Gastroesophageal sphincter (tissue), 4 donors: ENCODE results near the gene KRTAP4-6. TPM values are rescaled to one million over a fixed set of nuclear protein-coding genes. Genes with fewer than 3 reads are reported as not detected.
"Not testable (repeated sequence)": the region's sequence is repeated elsewhere in the genome, so short reads cannot be mapped to it uniquely, and the experiment has no call there.

Experiments used
- ATAC-seq: fragments of 150-250 bp; one replicate; pipeline ENCODE4 v1.9.1; 2016; ENCODE audit warnings: mild to moderate bottlenecking, moderate library complexity
- H3K27ac ChIP-seq, 4 donors: fragments of 200-600 bp; sonication (generic) in 3 of 4; 1 replicate in 3 of 4; 2 replicates in 1 of 4; pipeline ENCODE4 v1.5.1; 2016 to 2019
- H3K27me3 ChIP-seq: fragments of 200-600 bp; sonication (generic); one replicate; pipeline ENCODE4 v1.5.1; 2019
- H3K36me3 ChIP-seq, 2 donors: fragments of 200-600 bp; sonication (generic); one replicate each; pipeline ENCODE4 v1.5.1; 2019; ENCODE audit warnings: control low read depth in 1 of 2
- H3K4me1 ChIP-seq, 3 donors: fragments of 200-600 bp; sonication (generic); 1 replicate in 2 of 3; 2 replicates in 1 of 3; pipeline ENCODE4 v1.5.1; 2016 to 2019; ENCODE audit warnings: control low read depth in 2 of 3
- H3K4me3 ChIP-seq, 2 donors: fragments of 200-600 bp; sonication (generic); one replicate each; pipeline ENCODE4 v1.5.1; 2019; ENCODE audit warnings: mild to moderate bottlenecking in 1 of 2, moderate library complexity in 1 of 2
- H3K9me3 ChIP-seq, 3 donors: fragments of 200-600 bp; sonication (generic); one replicate each; pipeline ENCODE4 v1.5.1; 2017 to 2019; ENCODE audit warnings: control low read depth in 2 of 3
- EP300 ChIP-seq: sonication (generic); formaldehyde crosslinking; IDR thresholded peaks from one replicate; pipeline ENCODE4 v1.6.1; 2017; ENCODE audit warnings: antibody characterized with exemption, mild to moderate bottlenecking
- POLR2A ChIP-seq, 2 donors: fragments of 450-650 bp; IDR thresholded peaks; one replicate each; pipeline ENCODE4 v1.6.1; 2017; ENCODE audit warnings: antibody characterized with exemption in 2 of 2, mild to moderate bottlenecking in 2 of 2, moderate library complexity in 1 of 2
- POLR2AphosphoS5 ChIP-seq: sonication (generic); formaldehyde crosslinking; IDR thresholded peaks from one replicate; pipeline ENCODE4 v1.6.1; 2017; ENCODE audit warnings: antibody characterized with exemption
- WGBS, 2 donors: methylation state at CpG; one replicate each; pipeline ENCODE4 v1.1.5; 2018; ENCODE audit warnings: low coverage in 1 of 2; 5-methylcytosine and 5-hydroxymethylcytosine counted together
- total RNA-seq, 4 donors: library from RNA; depleted of rRNA; stranded (reverse); fragments of >200 nt; gene quantifications; one replicate each; pipeline ENCODE4 v1.1.0, GENCODE V29; 2016
- TF ChIP-seq, protein P1 (sequence below), 4 experiments: fragments of 200-600 bp in 2 of 4; fragments of 450-650 bp in 2 of 4; sonication (generic) in 1 of 4; IDR thresholded peaks; one replicate each; pipeline ENCODE4 v1.5.1; 2017 to 2019; ENCODE audit warnings: antibody characterized with exemption in 4 of 4, mild to moderate bottlenecking in 2 of 4, moderate library complexity in 2 of 4

KRTAP4-6 gene
- total RNA-seq, 4 donors from 2014 or later, result not detected

DNA sequence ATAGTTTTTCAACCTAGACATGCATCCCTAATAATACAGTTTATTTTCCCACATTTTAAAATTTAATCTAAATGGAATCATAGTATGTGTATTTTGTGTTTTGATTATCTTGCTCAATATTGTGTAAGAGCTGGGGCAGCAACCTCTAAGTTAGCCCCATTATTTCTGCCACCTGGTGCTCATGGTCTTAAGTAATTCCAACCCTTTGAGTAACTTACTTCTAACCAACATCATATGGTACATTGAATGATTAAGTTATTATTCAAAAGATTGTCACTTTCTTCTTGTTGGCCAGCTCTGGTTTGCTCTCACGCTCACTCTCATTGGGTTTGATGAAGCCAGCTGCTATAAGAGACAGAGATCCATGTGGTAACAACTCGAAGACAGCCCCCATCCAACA, 31.5 kb upstream of the KRTAP4-6 start:
- 67 to 87% methylated on average over 1 to 2 of the region's 2 CpGs for WGBS, 2 donors
- no peak overlapping the region for H3K4me3 ChIP-seq
- peaks cover 14% of the 10 kb centered on the region for H3K27me3 ChIP-seq
- no peak for TF ChIP-seq POLR2A (IDR thresholded peaks at IDR 0.05)
- TF ChIP-seq, protein P1, sequence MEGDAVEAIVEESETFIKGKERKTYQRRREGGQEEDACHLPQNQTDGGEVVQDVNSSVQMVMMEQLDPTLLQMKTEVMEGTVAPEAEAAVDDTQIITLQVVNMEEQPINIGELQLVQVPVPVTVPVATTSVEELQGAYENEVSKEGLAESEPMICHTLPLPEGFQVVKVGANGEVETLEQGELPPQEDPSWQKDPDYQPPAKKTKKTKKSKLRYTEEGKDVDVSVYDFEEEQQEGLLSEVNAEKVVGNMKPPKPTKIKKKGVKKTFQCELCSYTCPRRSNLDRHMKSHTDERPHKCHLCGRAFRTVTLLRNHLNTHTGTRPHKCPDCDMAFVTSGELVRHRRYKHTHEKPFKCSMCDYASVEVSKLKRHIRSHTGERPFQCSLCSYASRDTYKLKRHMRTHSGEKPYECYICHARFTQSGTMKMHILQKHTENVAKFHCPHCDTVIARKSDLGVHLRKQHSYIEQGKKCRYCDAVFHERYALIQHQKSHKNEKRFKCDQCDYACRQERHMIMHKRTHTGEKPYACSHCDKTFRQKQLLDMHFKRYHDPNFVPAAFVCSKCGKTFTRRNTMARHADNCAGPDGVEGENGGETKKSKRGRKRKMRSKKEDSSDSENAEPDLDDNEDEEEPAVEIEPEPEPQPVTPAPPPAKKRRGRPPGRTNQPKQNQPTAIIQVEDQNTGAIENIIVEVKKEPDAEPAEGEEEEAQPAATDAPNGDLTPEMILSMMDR (IDR thresholded peaks at IDR 0.05), result no peak
- no peak for TF ChIP-seq POLR2AphosphoS5
- TF ChIP-seq EP300, result no peak
- no peak overlapping the region for H3K27ac ChIP-seq
- ATAC-seq, result no peak
- H3K4me1 ChIP-seq, result no peaks in the 10 kb centered on the region
- no peaks in the 10 kb centered on the region for H3K36me3 ChIP-seq
- H3K9me3 ChIP-seq, result no peaks in the 10 kb centered on the region

DNA sequence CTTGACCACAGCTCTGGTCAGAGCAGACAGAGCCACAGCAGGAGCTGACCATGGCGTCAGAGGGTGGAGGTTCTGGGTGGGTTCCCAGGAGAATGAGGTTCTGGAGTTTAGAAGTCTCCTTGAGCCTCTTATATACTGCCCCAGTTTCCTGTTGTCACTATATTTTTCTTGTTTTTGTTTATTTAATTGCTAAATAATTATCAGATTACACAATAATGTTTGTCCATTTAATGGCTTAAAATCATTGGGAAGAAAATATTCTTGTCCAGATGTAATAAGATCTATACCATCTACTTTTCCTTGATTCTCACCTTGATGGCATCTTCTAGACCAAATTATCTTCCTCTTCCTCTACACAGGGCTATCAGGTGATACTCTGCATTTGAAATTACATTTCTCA, 27.8 kb upstream of the KRTAP4-6 start, which contains the start of gene KRTAP4-3:
KRTAP4-3 (minus strand) TSS at position 101 of the 400 bp plus-strand sequence; CDS start at position 52, 49 bp downstream.
- H3K4me3 ChIP-seq, result no peak within 1 kb of the TSS
- peaks cover 3% of the 10 kb centered on the region for H3K27me3 ChIP-seq
- no peak for ATAC-seq
- H3K27ac ChIP-seq, result no peak within 1 kb of the TSS
- H3K36me3 ChIP-seq, result no peaks in the 10 kb centered on the region
- no peaks in the 10 kb centered on the region for H3K9me3 ChIP-seq
- WGBS, 2 donors, result 55% methylated on average over 1 of the region's 1 CpG; no CpG with 5 or more reads in 1 of the 2 donors
- TF ChIP-seq, protein P1 (IDR thresholded peaks at IDR 0.05), result no peak
- TF ChIP-seq POLR2A (IDR thresholded peaks at IDR 0.05) (no peak), EP300 (no peak), POLR2AphosphoS5 (no peak)
- no peaks in the 10 kb centered on the region for H3K4me1 ChIP-seq

DNA sequence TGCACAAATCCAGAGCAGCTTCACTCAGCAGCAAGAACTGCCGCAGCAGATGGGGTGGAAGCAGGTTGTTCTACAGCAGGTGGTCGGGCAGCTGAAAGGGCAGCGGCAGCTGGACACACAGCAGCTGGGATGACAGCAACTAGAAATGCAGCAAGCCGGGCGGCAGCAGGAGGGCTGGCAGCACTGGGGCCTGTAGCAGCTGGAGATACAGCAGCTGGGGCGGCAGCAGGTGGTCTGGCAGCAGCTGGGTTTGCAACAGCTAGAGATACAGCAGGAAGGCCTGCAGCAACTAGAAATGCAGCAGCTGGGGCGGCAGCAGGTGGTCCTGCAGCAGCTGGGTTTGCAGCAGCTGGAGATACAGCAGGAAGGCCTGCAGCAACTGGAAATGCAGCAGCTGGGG, 27.2 kb upstream of the KRTAP4-6 start:
- TF ChIP-seq EP300 (no peak), POLR2AphosphoS5 (no peak), POLR2A (IDR thresholded peaks at IDR 0.05) (no peak)
- TF ChIP-seq, protein P1 (IDR thresholded peaks at IDR 0.05), result no peak
- WGBS, 2 donors, result 46 to 90% methylated on average over 3 to 4 of the region's 7 CpGs
- Histone ChIP-seq H3K4me3 (no peak overlapping the region), H3K4me1 (no peaks in the 10 kb centered on the region), H3K36me3 (no peaks in the 10 kb centered on the region), H3K27me3 (peaks cover 3% of the 10 kb centered on the region), H3K27ac (no peak overlapping the region), H3K9me3 (no peaks in the 10 kb centered on the region)
- ATAC-seq, result no peak

DNA sequence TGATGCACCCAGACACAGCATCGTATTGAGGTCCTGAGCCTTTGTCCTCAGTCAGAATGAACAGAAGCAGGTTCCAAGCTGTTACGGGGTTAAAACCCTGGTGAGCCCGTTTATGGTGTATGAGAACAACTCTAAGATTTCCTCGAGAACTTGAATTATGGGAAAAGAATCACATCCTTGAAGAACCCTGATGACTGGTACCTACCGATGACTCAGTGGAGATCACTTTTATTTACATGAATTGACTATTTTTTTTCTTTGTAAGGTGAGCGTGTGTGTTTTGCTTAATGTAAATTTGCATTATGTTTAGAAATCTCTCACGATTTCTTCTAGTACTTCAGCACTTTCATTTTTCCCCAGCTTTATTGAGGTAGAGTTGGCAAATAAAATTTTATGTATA, 23.5 kb upstream of the KRTAP4-6 start:
- Histone ChIP-seq H3K4me3 (no peak overlapping the region), H3K36me3 (no peaks in the 10 kb centered on the region), H3K27me3 (peaks cover 19% of the 10 kb centered on the region), H3K9me3 (no peaks in the 10 kb centered on the region), H3K27ac (no peak overlapping the region), H3K4me1 (no peaks in the 10 kb centered on the region)
- no peak for ATAC-seq
- TF ChIP-seq, protein P1 (IDR thresholded peaks at IDR 0.05), result no peak
- TF ChIP-seq EP300, result no peak
- no peak for TF ChIP-seq POLR2A (IDR thresholded peaks at IDR 0.05)
- TF ChIP-seq POLR2AphosphoS5, result no peak
- WGBS, 2 donors, result 41 to 63% methylated on average over 3 to 6 of the region's 7 CpGs

DNA sequence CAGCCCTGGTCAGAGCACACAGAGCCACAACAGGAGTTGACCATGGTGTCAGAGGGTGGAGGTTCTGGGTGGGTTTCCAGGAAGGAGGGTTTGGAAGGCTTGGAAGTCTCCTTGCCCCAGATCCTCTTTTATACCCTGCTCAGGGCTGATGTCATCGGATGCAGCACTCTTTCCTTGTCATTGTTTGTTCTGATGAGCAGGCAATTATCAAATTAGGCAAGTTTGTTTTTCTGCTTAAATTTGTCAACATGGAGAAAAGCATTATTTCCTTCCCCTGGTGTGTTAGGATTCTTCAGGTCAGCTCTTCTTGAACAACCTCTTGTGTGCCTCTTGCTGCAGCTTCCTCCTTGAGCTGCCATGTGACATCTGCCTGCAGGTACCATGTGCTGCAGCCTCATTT, 20.3 kb upstream of the KRTAP4-6 start, which contains the start of gene KRTAP4-4:
KRTAP4-4 (minus strand) TSS at position 101 of the 400 bp plus-strand sequence; CDS start at position 44, 57 bp downstream.
- no peaks in the 10 kb centered on the region for H3K4me1 ChIP-seq
- H3K9me3 ChIP-seq, result no peaks in the 10 kb centered on the region
- H3K4me3 ChIP-seq, result no peak within 1 kb of the TSS
- TF ChIP-seq, protein P1 (IDR thresholded peaks at IDR 0.05), result no peak
- TF ChIP-seq EP300, result no peak
- TF ChIP-seq POLR2AphosphoS5, result no peak
- no peak for TF ChIP-seq POLR2A (IDR thresholded peaks at IDR 0.05)
- H3K27ac ChIP-seq, result no peak within 1 kb of the TSS
- H3K27me3 ChIP-seq, result peaks cover 31% of the 10 kb centered on the region
- H3K36me3 ChIP-seq, result no peaks in the 10 kb centered on the region
- WGBS, 2 donors, result 70% methylated on average over 1 of the region's 1 CpG; no CpG with 5 or more reads in 1 of the 2 donors
- no peak for ATAC-seq

DNA sequence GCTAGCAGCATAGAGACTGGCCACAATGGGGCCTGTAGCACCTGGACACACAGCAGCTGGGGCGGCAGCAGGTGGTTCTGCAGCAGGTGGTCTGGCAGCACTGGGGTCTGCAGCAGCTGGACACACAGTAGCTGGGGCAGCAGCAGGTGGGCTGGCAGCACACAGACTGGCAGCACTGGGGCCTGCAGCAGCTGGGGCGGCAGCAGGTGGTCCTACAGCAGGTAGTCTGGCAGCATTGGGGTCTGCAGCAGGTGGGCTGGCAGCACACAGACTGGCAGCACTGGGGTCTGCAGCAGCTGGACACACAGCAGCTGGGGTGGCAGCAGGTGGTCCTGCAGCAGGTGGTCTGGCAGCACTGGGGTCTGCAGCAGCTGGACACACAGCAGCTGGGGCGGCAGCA, 19.8 kb upstream of the KRTAP4-6 start:
- ATAC-seq, H3K4me1 ChIP-seq, H3K36me3 ChIP-seq, H3K27ac ChIP-seq, H3K4me3 ChIP-seq, H3K9me3 ChIP-seq: not testable (repeated sequence)
- peaks cover 31% of the 10 kb centered on the region for H3K27me3 ChIP-seq
- WGBS, 2 donors, result 60% methylated on average over 1 of the region's 3 CpGs; no CpG with 5 or more reads in 1 of the 2 donors
